ENCODE measurements around the gene USF3. TPM values are rescaled to one million over a fixed set of nuclear protein-coding genes. Genes with fewer than 3 reads are reported as not detected.

The USF3 gene
- total RNA-seq, 2 donors from 2014 or later: 15.5 to 17.6 TPM

DNA sequence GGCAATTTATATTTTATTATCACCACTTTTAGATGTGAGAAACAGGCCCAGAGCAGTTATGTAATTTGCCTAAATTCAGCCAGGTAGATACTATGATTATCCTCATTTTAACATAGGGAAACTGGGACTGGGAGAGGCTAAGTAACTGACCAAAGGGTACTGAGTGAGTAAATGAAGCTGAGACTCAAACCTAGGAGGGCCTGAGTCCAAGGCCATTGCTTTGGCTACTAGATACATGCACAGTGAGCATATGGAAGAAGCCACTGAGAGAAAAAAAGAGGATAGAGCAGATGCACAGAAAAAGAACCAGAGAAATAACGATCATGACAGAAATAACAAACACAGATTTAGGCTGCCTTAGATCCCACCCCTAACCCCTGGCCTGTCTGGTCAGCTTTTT, 33.6 kb downstream of the USF3 start:
- Mint-ChIP-seq H3K9me3 (no peaks in the 10 kb centered on the region), H3K36me3 (ENCODE audit: low read depth) (peaks cover 30% of the 10 kb centered on the region), H3K4me3 (no peak overlapping the region), H3K27me3 (ENCODE audit: insufficient read depth) (no peaks in the 10 kb centered on the region), H3K27ac (peak overlapping the region; percentile 4), H3K4me1 (peaks cover 13% of the 10 kb centered on the region)
- no peak for DNase-seq
- Histone ChIP-seq H3K36me3 (ENCODE audit: control insufficient read depth, insufficient read depth, low read length) (peaks cover 25% of the 10 kb centered on the region), H3K4me3 (ENCODE audit: low read length) (no peak overlapping the region), H3K27ac (ENCODE audit: low read depth, low read length) (no peak overlapping the region), H3K27me3 (ENCODE audit: control insufficient read depth, insufficient read depth, low read length, poor library complexity, severe bottlenecking) (no peaks in the 10 kb centered on the region), H3K4me1 (ENCODE audit: control insufficient read depth, insufficient read depth, low read length) (no peaks in the 10 kb centered on the region), H3K9ac (ENCODE audit: extremely low read depth, low read length, poor library complexity, severe bottlenecking) (no peak overlapping the region), H3K9me3 (ENCODE audit: control insufficient read depth, low read length) (no peaks in the 10 kb centered on the region)
- 85 to 100% methylated on average over 1 of the region's 1 CpG for WGBS, 2 experiments (ENCODE audit: insufficient coverage in 1 of 2, insufficient read length in 1 of 2)
- TF ChIP-seq, protein P1, sequence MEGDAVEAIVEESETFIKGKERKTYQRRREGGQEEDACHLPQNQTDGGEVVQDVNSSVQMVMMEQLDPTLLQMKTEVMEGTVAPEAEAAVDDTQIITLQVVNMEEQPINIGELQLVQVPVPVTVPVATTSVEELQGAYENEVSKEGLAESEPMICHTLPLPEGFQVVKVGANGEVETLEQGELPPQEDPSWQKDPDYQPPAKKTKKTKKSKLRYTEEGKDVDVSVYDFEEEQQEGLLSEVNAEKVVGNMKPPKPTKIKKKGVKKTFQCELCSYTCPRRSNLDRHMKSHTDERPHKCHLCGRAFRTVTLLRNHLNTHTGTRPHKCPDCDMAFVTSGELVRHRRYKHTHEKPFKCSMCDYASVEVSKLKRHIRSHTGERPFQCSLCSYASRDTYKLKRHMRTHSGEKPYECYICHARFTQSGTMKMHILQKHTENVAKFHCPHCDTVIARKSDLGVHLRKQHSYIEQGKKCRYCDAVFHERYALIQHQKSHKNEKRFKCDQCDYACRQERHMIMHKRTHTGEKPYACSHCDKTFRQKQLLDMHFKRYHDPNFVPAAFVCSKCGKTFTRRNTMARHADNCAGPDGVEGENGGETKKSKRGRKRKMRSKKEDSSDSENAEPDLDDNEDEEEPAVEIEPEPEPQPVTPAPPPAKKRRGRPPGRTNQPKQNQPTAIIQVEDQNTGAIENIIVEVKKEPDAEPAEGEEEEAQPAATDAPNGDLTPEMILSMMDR (conservative IDR thresholded peaks at IDR 0.05): no peak

DNA sequence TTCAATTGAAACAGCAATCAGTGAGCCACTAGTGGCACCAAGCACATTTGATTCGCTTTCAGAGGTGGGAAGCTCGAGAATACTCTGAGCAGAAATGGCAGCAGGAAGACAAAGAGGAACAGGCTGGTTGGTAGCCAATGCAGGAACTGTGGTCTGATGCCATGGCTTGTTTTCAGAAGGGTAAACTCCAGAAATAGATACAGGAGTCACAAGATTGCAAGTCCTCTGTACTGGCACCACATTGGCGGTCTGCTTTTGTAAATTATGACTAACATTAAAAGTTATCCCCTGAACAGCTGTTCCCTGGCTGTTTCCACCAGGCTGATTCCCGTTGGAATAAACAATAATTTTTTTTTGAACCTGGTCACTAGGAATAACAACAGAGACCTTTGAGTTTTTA, 35.5 kb downstream of the USF3 start:
- no peak overlapping the region for H3K9ac ChIP-seq (ENCODE audit: extremely low read depth, low read length, poor library complexity, severe bottlenecking)
- Mint-ChIP-seq H3K27me3 (ENCODE audit: insufficient read depth) (no peaks in the 10 kb centered on the region), H3K4me1 (peaks cover 13% of the 10 kb centered on the region), H3K36me3 (ENCODE audit: low read depth) (peaks cover 42% of the 10 kb centered on the region), H3K27ac (no peak overlapping the region), H3K4me3 (no peak overlapping the region), H3K9me3 (no peaks in the 10 kb centered on the region)
- H3K27me3 ChIP-seq (ENCODE audit: control insufficient read depth, insufficient read depth, low read length, poor library complexity, severe bottlenecking): no peaks in the 10 kb centered on the region
- 92 to 100% methylated on average over 3 to 4 of the region's 4 CpGs for WGBS, 2 experiments (ENCODE audit: insufficient coverage in 1 of 2, insufficient read length in 1 of 2)
- TF ChIP-seq, protein P1 (conservative IDR thresholded peaks at IDR 0.05): no peak
- H3K36me3 ChIP-seq (ENCODE audit: control insufficient read depth, insufficient read depth, low read length): peaks cover 35% of the 10 kb centered on the region
- DNase-seq: no peak
- H3K4me1 ChIP-seq (ENCODE audit: control insufficient read depth, insufficient read depth, low read length): no peaks in the 10 kb centered on the region
- H3K4me3 ChIP-seq (ENCODE audit: low read length): no peak overlapping the region
- no peak overlapping the region for H3K27ac ChIP-seq (ENCODE audit: low read depth, low read length)
- no peaks in the 10 kb centered on the region for H3K9me3 ChIP-seq (ENCODE audit: control insufficient read depth, low read length)

DNA sequence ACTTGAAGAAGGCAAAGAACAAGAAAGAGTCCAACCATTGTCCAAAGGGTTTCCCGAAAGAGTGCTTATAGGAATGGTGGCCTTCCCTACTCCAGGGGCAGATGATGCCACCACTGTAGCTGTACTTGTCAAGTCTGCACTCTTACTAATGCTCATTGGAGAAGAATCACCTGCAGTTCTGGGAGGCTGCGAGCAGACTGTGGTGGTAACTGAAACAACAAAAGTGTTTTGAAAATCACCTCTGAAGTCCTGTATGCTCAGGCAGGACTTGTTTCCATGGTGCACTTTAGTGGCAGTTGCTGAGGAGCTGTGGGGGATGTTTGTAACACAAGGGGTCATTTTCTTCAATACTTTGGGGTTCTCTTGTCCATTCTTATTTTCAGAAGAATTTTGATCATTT, 36.0 kb downstream of the USF3 start:
- WGBS, 2 experiments (ENCODE audit: insufficient coverage in 1 of 2, insufficient read length in 1 of 2): 88 to 96% methylated on average over 2 of the region's 2 CpGs
- no peak overlapping the region for H3K27ac ChIP-seq (ENCODE audit: low read depth, low read length)
- H3K9me3 Mint-ChIP-seq: no peaks in the 10 kb centered on the region
- H3K36me3 Mint-ChIP-seq (ENCODE audit: low read depth): peaks cover 46% of the 10 kb centered on the region
- H3K4me1 Mint-ChIP-seq: peaks cover 13% of the 10 kb centered on the region
- H3K4me3 ChIP-seq (ENCODE audit: low read length): no peak overlapping the region
- no peak overlapping the region for H3K9ac ChIP-seq (ENCODE audit: extremely low read depth, low read length, poor library complexity, severe bottlenecking)
- no peak overlapping the region for H3K4me3 Mint-ChIP-seq
- no peaks in the 10 kb centered on the region for H3K4me1 ChIP-seq (ENCODE audit: control insufficient read depth, insufficient read depth, low read length)
- no peaks in the 10 kb centered on the region for H3K27me3 Mint-ChIP-seq (ENCODE audit: insufficient read depth)
- H3K27me3 ChIP-seq (ENCODE audit: control insufficient read depth, insufficient read depth, low read length, poor library complexity, severe bottlenecking): no peaks in the 10 kb centered on the region
- no peaks in the 10 kb centered on the region for H3K9me3 ChIP-seq (ENCODE audit: control insufficient read depth, low read length)
- peaks cover 35% of the 10 kb centered on the region for H3K36me3 ChIP-seq (ENCODE audit: control insufficient read depth, insufficient read depth, low read length)
- TF ChIP-seq, protein P1 (conservative IDR thresholded peaks at IDR 0.05): no peak
- H3K27ac Mint-ChIP-seq: no peak overlapping the region
- no peak for DNase-seq

Data from endodermal cell (in vitro differentiated cells).